GM18511 (cell line): ENCODE measurements around the gene DDIT4L.
"Not testable (repeated sequence)": the region's sequence is repeated elsewhere in the genome, so short reads cannot be mapped to it uniquely, and the experiment has no call there.

Source experiments
- ATAC-seq: cut with Tn5 transposase; IDR thresholded peaks from one replicate; pipeline ENCODE4 v1.9.1; 2021; ENCODE audit warnings: mild to moderate bottlenecking, moderate library complexity; ENCODE audit not compliant: unreplicated experiment

Gene DDIT4L

GRCh38 chr4:100166297-100167039 lies 23.8 kb downstream of the DDIT4L start:
- ATAC-seq = no peak

DNA sequence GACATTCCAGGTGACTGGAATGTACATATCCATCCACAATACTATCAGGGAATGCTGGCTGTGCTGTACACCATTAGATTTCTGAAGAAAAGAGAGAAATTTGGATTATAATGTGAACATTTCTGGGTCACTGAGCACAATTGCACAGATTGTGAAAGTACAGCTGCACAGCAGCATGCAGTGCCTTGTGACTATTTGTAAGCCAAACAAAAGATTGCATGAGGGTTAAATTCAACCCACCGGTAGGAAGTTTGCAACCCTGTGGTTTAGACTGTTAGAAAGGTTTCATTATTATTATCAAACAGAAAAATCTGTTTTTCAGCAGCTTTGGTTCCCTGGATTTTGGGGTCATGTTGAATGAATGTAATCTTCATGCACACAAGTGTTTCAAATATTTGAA lies 24.5 kb downstream of the DDIT4L start:
- ATAC-seq = no peak

DNA sequence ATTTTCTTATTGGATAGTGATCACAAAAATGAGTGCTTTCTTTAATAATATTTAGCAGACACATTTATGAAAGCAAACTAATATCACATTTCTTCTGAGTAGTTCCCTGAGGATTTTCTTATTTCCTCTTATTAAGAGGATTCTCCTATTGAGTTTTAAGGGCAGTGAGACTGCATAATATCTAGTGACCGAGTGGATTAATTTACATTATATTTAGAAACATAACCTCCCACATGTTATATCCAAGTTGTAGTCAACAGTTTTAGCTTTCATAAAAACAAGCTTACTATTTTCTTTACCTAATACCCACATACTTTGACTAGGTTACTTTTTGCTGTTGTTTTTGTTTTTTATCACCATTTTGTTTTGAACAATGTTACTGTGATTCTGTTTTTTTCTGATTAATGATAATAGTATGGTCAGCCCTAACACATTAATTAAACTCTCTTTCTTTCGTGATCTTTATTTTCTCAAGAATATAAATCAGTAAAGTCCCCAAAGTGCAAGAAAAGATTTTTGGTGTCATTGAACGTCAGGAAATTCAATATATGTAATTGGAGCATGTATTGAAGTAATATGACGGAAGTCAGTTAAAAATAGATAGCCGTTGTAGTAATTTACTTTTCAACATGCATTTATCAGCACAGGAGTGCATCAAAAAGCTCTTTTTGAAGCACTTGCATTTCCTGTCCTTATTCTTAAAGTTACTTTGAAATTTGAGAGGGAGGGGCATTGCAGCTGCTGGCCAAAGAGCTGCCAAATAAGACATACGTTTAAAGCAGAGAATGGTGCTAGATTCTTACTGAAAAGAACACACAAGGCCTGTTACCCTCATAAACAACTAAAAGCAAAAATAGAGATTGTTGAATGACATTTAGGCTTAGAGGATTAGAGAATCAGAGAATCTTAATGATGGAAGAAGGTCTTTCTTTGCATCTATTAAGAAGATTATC lies 25.2 kb downstream of the DDIT4L start:
- ATAC-seq = no peak

DNA sequence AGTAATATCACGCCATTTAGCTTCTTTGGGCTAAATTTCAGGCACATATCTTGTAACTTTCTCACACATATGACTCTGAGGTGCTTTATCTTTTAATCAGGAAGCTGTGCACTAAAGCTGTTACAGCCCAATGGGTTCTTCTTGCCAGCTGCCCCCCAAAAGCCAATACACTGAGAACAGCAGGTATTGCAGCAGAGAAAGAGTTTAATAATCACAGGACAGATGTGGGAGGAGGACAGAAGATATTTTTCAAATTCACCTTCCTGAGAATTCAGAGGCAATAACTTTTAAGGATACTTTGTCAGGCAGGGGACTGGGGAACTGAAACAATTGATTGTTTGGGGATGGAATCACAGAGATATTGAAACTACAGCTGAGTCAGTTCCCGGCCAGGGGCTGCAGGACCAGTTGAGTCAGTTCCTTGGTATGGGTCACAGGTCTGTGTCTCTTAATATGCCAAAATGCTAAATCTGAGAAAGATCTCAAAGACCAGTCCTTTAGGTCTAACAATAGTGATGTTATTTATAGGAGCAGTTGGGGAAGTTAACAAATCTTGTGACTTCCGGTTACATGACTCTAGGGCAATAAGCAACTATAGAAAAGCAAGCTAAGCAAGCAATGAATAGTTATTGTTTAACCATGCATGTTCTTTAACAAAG lies 28.1 kb downstream of the DDIT4L start:
- peak; percentile 89 for ATAC-seq

DNA sequence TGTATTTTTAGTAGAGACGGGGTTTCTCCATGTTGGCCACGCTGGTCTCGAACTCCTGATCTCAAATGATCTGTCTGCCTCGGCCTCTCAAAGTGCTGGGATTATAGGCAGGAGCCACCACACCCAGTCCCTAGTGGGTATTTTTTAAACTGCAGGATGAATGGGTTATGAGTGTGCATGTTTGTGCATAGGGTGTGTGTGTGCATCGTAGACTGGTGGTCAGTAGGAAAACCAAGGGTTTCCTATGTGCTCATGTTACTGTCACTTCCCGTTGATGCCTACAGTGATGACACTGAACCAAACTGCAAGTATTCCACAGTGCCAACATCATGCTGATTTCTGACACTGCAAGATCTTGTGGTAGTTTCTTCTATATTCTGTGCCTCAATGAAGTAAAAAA lies 41.1 kb downstream of the DDIT4L start:
- ATAC-seq = no peak

GRCh38 chr4:100147684-100148083 lies 42.6 kb downstream of the DDIT4L start:
- no peak for ATAC-seq

DNA sequence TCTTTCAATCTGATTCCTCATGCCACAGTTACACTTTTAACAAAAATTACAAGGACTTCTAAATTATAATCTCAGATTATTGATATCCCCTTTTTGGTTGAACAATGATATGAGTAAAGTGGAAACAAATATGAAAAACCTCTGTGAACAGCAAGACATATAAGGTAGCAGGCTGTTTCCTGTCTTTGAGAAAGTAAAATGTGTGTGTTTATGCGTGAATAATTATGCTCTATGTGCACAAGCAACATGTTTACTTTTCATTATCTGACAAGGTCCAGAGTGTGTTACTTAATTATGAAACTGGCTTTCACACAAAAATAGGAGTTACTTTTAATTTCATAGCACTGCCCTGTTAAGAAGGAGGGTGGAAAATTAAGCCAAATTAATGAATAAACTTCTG lies 43.1 kb downstream of the DDIT4L start:
- ATAC-seq = no peak

GRCh38 chr4:100146756-100147155 lies 43.5 kb downstream of the DDIT4L start:
- no peak for ATAC-seq

DNA sequence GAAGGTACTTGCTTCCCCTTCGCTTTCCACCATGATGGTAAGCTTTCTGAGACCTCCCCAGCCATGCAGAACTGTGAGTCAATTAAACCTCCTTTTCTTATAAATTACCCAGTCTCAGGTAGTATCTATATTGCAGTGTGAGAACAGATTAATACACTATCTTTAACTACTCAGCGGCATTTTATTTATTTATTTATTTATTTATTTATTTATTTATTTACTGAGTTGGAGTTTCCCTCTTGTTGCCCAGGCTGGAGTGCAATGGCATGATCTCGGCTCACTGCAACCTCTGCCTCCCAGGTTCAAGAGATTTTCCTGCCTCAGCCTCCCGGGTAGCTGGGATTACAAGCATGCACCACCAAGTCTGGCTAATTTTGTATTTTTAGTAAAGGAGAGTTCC lies 52.9 kb downstream of the DDIT4L start:
- not testable (repeated sequence) for ATAC-seq
